Psoas muscle (tissue), 8 donors: ENCODE measurements around the gene CDCA4. TPM values are rescaled to one million over a fixed set of nuclear protein-coding genes. Genes with fewer than 3 reads are reported as not detected.

Experiments
- ATAC-seq, 4 donors: fragments of 200-7000 bp; cut with Tn5 transposase; one replicate each; pipeline ENCODE4 v1.9.1; 2020; ENCODE audit warnings: moderate library complexity in 3 of 4, mild to moderate bottlenecking in 2 of 4
- DNase-seq, 2 donors: peaks; one replicate each; pipeline ENCODE4 v3.0.0-alpha.2; 2020
- H3K27ac ChIP-seq: fragments of 200-600 bp; one replicate; pipeline ENCODE4 v1.8.0; 2022
- H3K27me3 ChIP-seq, 3 donors: fragments of 200-600 bp in 1 of 3; one replicate each; pipeline versions ENCODE4 v1.6.1 to v1.8.0; 2013 to 2022; ENCODE audit warnings: low read length in 2 of 3, mild to moderate bottlenecking in 2 of 3, moderate library complexity in 1 of 3; ENCODE audit not compliant: insufficient read depth in 3 of 3
- H3K36me3 ChIP-seq, 2 donors: fragments of 200-600 bp in 1 of 2; one replicate each; pipeline versions ENCODE4 v1.6.1 to v1.8.0; 2013 to 2022; ENCODE audit warnings: low read depth in 1 of 2, mild to moderate bottlenecking in 1 of 2, moderate library complexity in 1 of 2; ENCODE audit not compliant: insufficient read depth in 1 of 2
- H3K4me1 ChIP-seq: fragments of 200-600 bp; one replicate; pipeline ENCODE4 v1.8.0; 2022
- H3K4me3 ChIP-seq: fragments of 200-600 bp; one replicate; pipeline ENCODE4 v1.8.0; 2022; ENCODE audit warnings: mild to moderate bottlenecking
- H3K9me3 ChIP-seq: fragments of 200-600 bp; one replicate; pipeline ENCODE4 v1.8.0; 2022
- WGBS, 3 donors: extraction: QIAGEN DNeasy Blood & Tissue Kit; methylation state at CpG; one replicate each; pipeline versions ENCODE4 v1.1.6 to v1.1.7; 2013; 5-methylcytosine and 5-hydroxymethylcytosine counted together
- intact Hi-C, 2 donors: fragments of 100-400 bp; cut with DNase I; formaldehyde crosslinking; loops; one replicate each; pipeline versions ENCODE4 v1.11.0 to v1.14.2; 2022
- polyA plus RNA-seq, 3 donors: library from polyadenylated mRNA; stranded (reverse); fragments of 200-250 nt; gene quantifications; one replicate each; pipeline ENCODE4 v1.2.3, GENCODE V29; 2013
- total RNA-seq, 4 donors: library from RNA; stranded (reverse); fragmentation: NEBNext Ultra II Directional in 2 of 4; extraction: Animal tissue kit (Norgen Biotek cat#: 25700) in 2 of 4; gene quantifications; one replicate each; pipeline versions ENCODE4 v1.2.1 to v1.2.4, GENCODE V29; 2021 to 2023
- TF ChIP-seq, protein P1 (sequence below): fragments of 200-600 bp; IDR thresholded peaks from one replicate; pipeline ENCODE4 v1.8.0; 2022; ENCODE audit warnings: antibody characterized with exemption
- donor health status: healthy with polysubstance abuse.
- donor health status: DM: no; HTN: no; CAD: no; lungs with moderate emphysema.
- donor health status: Bipolar disorder and iron deficiency.
- donor health status: healthy.
- donor health status: DM: yes; HTN: yes; CAD: no.
- donor health status: DM: no; HTN: no; CAD: no.
- donor health status: DM: no; HTN: no; CAD: no.
- donor health status: DM: yes; HTN: yes; CAD: no.

The CDCA4 gene
- total and polyA plus RNA-seq, 7 donors, result 0.79 to 3.3 (median 1.3) TPM

DNA sequence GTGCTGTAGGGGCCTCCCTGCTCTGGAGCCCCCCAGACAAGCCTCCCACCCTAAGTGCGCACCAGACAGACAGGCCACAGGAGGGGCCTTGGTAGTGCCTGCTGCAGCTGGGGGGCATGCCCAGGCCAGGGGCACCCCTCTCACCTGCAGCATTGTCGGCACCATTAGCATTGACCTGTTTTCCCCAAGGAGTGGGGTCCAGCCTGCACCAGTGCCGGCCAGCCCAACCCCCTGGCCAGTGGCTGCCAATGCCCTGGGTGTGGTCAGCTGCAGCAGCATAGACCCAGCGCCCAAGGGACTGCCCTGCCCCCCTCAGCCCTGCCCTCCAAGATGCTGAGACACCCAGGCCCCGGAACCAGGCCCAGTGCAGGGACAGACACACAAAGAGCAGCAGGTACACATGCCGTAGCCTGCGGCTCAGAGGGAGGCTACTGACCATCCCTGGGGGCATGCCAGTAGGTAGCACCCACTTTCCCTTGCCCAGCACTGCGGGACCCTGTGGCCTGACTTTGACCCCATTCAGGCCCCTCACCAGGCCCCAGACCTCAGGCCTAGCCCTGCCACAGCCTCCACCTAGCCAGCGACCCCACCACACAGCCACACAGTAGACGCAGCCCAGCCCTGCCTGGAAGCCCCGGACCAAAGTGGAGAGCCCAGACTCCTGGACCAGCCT, 43.7 kb downstream of the CDCA4 start:
- H3K4me3 ChIP-seq, result peak overlapping the region; percentile 69
- intact Hi-C loops, result no loop called here

DNA sequence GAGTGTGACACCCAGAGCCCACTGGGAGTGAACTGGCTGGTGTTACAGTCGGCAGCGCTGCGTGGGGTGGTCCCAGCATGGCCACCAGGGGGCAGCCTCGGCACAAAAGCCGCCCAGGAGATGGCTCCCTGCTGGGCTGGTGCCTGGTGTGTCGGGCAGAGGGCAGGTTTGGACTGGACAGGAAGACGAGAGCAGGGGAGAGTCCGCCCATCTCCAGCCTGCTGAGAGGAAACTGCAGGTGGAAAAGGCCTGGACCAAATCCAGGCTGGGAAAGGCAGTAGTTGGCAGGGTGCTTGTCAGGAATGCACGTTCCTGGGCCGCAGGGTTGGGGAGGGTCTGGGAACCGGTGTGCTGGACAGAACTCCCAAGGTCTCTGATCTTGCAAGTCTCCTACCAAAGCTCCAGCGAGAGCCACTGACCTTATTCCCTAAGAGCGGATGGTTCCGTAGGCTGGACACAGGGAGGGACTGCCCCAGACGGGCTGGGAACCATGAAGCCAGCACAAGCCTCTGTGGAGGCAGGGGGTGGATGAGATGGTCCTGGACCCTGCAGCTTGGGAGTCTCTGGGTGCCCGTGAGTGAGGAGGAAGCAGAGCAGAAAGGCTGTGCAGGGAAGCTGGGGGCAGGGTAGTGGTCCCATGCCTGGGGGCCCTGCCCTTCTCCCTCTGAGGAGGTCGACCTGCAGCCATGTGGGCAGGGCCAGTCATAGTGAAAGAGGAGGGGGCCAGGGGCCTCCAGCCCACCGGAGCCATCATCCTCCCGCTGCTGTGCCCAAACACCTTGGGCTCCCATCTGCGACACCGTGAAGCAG, 44.5 kb downstream of the CDCA4 start:
- intact Hi-C loops, result loop anchor here (1.0 kb wide), 2 partner anchors 68 to 69 kb away; no protein-coding TSS in a partner anchor
- DNase-seq, result peak; percentile 86 to 93
- no peaks in the 10 kb centered on the region for H3K9me3 ChIP-seq
- no peaks in the 10 kb centered on the region for H3K36me3 ChIP-seq
- H3K4me3 ChIP-seq, result no peak overlapping the region
- WGBS, 3 donors, result 41 to 45% (median 43%) methylated on average over 20 to 21 of the region's 21 CpGs
- no peak overlapping the region for H3K27ac ChIP-seq
- H3K4me1 ChIP-seq, result peaks cover 43% of the 10 kb centered on the region
- peak; percentile 59 to 82 (median 70) for ATAC-seq
- peaks cover 0 to 13% (median 0%) of the 10 kb centered on the region in 3 donors for H3K27me3 ChIP-seq
- TF ChIP-seq, protein P1, sequence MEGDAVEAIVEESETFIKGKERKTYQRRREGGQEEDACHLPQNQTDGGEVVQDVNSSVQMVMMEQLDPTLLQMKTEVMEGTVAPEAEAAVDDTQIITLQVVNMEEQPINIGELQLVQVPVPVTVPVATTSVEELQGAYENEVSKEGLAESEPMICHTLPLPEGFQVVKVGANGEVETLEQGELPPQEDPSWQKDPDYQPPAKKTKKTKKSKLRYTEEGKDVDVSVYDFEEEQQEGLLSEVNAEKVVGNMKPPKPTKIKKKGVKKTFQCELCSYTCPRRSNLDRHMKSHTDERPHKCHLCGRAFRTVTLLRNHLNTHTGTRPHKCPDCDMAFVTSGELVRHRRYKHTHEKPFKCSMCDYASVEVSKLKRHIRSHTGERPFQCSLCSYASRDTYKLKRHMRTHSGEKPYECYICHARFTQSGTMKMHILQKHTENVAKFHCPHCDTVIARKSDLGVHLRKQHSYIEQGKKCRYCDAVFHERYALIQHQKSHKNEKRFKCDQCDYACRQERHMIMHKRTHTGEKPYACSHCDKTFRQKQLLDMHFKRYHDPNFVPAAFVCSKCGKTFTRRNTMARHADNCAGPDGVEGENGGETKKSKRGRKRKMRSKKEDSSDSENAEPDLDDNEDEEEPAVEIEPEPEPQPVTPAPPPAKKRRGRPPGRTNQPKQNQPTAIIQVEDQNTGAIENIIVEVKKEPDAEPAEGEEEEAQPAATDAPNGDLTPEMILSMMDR, result peak; percentile 95

More for the DNA sequence above, 43.7 kb downstream of the CDCA4 start:
- Histone ChIP-seq H3K27ac (no peak overlapping the region), H3K4me1 (peaks cover 38% of the 10 kb centered on the region), H3K27me3 (peaks cover 0 to 11% (median 0%) of the 10 kb centered on the region in 3 donors), H3K9me3 (no peaks in the 10 kb centered on the region), H3K36me3 (no peaks in the 10 kb centered on the region)
- ATAC-seq, result no peak
- TF ChIP-seq, protein P1, result no peak
- 71 to 80% (median 77%) methylated on average over 11 of the region's 11 CpGs for whole genome bisulfite sequencing, 3 donors
- peak in 1 of 2 donors; percentile 53 for DNase-seq

DNA sequence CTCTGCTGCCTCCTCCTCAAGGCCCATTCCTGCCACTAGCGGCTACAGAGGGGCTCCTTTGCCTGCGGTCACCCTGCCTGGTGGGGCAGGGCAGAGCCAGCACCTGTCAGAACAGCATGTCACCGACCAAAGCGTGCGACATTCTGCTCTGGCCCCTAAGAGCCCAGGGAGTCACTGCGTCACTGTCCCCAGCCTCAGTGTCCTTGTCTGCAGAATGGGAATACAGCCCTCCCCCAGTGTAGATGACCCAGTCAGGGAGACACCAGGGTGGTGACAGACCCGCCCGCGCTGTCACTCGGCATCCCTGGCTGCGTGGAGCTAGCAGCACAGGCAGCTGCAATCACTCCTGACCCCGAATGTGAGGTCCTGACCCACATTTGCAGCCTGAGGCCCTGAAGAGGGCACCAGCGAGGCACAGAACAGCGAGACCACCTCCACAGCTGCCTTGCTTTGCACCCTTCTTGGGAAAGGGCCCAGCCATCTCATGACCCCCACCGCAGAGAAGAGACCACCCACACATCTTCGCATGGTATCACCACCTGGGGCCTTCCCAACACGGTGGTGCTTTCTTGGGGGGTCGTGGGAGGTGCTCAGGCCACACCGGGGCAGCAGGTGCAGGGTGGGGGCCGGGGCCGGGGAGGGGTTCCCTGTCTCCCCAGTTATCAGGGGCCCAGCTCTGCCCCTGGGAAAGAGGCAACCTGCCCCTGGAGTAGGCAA, 45.2 kb downstream of the CDCA4 start:
- 45 to 51% (median 49%) methylated on average over 20 to 21 of the region's 21 CpGs for WGBS, 3 donors
- TF ChIP-seq, protein P1, result no peak
- no peak for ATAC-seq
- Histone ChIP-seq H3K4me3 (no peak overlapping the region), H3K27ac (no peak overlapping the region), H3K27me3 (peaks cover 0 to 13% (median 0%) of the 10 kb centered on the region in 3 donors), H3K9me3 (no peaks in the 10 kb centered on the region), H3K36me3 (no peaks in the 10 kb centered on the region), H3K4me1 (peaks cover 43% of the 10 kb centered on the region)
- intact Hi-C loops, result loop anchor here (1.0 kb wide), 2 partner anchors 69 to 70 kb away; no protein-coding TSS in a partner anchor
- DNase-seq, result no peak

DNA sequence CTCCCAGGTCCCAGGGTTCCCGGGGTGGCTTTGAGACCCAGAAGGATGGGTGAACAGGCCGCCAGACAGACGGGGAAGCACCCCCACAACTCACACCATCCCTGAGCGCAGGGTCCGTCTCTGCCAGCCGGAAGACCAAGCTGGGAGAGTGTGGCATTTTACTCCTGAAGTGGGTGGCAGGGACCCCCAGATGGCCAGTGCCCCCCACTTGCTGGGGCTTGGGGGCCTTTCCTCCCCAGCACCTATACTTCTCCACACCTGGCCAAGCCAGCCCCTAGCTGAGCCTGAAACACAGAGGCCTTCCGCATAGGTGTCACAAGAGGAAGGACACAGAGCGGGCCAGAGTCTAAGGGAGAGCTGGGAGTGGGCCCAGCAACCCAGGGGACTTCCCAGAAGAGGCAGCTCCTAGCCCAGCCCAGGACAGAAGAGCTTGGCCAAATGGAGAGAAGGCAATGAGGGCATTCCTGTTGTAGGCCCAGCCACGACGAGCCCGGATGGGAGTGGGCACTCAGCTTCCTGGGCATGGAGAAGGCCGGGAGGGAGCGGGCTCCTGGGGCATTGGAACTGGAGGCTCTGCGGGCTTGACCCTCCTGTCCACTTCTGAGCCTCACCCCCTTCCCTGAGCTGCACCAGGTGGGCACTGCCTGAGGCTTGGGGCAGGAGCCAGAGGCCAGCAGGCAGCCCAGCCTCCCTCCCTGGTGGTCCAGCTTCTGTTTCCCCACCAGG, 46.1 kb downstream of the CDCA4 start:
- H3K9me3 ChIP-seq, result no peaks in the 10 kb centered on the region
- WGBS, 3 donors, result 93 to 96% (median 94%) methylated on average over 14 of the region's 14 CpGs
- intact Hi-C loops, result no loop called here
- H3K27me3 ChIP-seq, result peaks cover 0 to 17% (median 0%) of the 10 kb centered on the region in 3 donors
- no peak for DNase-seq
- TF ChIP-seq, protein P1, result no peak
- no peak overlapping the region for H3K27ac ChIP-seq
- no peak overlapping the region for H3K4me3 ChIP-seq
- peaks cover 35% of the 10 kb centered on the region for H3K4me1 ChIP-seq
- no peaks in the 10 kb centered on the region for H3K36me3 ChIP-seq
- no peak for ATAC-seq
